ENCODE measurements around the gene FLT1.

The FLT1 gene

DNA sequence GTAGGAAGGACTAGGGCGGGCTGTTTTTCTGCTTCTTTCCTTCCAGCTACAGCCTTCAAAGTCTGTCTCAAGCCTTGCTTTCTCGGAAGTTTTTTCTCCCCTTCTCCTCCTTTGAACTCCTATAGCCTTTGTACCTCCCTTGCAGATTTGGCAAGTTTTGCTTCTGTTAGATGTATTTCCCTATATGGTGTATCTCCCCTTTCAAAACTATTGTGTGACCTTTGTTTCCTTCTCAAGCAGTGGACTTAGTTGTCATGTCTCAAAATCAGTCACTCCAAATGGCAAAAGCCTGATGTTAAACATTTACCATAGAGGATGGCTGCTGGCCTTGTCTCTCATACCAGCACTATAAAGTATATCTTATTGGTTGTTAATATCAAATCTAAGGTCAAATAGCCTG, 152.7 kb downstream of the FLT1 start:
- Histone ChIP-seq H4K20me1 (ENCODE audit: insufficient read depth, low read length) (no peaks in the 10 kb centered on the region), H3K27me3 (ENCODE audit: insufficient read depth, low read length, poor library complexity) (no peaks in the 10 kb centered on the region), H3K4me2 (ENCODE audit: insufficient read depth, low read length) (no peak overlapping the region), H3K9me3 (ENCODE audit: insufficient read depth, low read length, severe bottlenecking) (no peaks in the 10 kb centered on the region), H3K9ac (ENCODE audit: low read depth, low read length) (no peak overlapping the region), H3K36me3 (ENCODE audit: insufficient read depth, low read length) (no peaks in the 10 kb centered on the region), H3K79me2 (ENCODE audit: insufficient read depth, low read length) (no peaks in the 10 kb centered on the region), H3K27ac (ENCODE audit: low read length) (no peak overlapping the region), H2AFZ (ENCODE audit: low read depth, low read length) (no peak overlapping the region), H3K4me3 (ENCODE audit: low read depth in 1 of 2, low read length in 2 of 2) (no peak overlapping the region), H3K4me1 (ENCODE audit: insufficient read depth, low read length) (peaks cover 3% of the 10 kb centered on the region; the same call in 1 of the 2 replicates)
- ATAC-seq (ENCODE audit: insufficient read depth, low read depth) (no peak), DNase-seq (no peak)
- TF ChIP-seq, protein P1, sequence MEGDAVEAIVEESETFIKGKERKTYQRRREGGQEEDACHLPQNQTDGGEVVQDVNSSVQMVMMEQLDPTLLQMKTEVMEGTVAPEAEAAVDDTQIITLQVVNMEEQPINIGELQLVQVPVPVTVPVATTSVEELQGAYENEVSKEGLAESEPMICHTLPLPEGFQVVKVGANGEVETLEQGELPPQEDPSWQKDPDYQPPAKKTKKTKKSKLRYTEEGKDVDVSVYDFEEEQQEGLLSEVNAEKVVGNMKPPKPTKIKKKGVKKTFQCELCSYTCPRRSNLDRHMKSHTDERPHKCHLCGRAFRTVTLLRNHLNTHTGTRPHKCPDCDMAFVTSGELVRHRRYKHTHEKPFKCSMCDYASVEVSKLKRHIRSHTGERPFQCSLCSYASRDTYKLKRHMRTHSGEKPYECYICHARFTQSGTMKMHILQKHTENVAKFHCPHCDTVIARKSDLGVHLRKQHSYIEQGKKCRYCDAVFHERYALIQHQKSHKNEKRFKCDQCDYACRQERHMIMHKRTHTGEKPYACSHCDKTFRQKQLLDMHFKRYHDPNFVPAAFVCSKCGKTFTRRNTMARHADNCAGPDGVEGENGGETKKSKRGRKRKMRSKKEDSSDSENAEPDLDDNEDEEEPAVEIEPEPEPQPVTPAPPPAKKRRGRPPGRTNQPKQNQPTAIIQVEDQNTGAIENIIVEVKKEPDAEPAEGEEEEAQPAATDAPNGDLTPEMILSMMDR (IDR thresholded peaks at IDR 0.05; ENCODE audit: borderline replicate concordance, extremely low read depth, low read length, poor library complexity, severe bottlenecking), result no peak
- TF ChIP-seq EZH2 (IDR thresholded peaks at IDR 0.05; ENCODE audit: borderline replicate concordance, low read depth, low read length, severe bottlenecking), result no peak

DNA sequence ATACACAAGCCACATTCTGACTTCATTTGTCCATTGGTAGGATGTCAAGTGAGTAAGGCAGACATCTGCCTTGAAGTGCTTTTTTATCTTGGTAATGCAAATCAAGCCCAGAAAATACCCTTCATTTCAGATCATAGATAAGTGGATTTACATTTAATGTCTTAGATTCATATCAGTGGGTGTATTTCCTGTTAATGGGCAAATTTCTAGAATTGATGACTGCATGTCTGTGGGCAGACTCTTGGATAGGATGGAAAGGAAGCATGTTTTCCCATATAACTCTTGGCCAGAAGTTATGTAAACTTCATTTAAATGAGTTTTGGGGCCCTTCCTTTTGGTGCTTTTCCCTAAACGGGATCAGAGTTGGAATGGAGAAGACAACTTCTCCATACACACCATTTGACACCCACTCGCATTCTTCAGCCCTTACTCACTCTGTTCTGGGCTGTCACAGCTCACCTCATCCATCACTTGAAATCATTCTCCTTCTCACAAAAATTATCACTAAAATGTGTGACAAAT, 154.6 kb downstream of the FLT1 start:
- ATAC-seq (ENCODE audit: insufficient read depth, low read depth) (0 out of 3 replicates have a peak, but pooled peaks have one; percentile 24), DNase-seq (no peak)
- TF ChIP-seq, protein P1 (IDR thresholded peaks at IDR 0.05; ENCODE audit: borderline replicate concordance, extremely low read depth, low read length, poor library complexity, severe bottlenecking), result no peak
- TF ChIP-seq EZH2 (IDR thresholded peaks at IDR 0.05; ENCODE audit: borderline replicate concordance, low read depth, low read length, severe bottlenecking), result no peak
- H3K27me3 ChIP-seq (ENCODE audit: insufficient read depth, low read length, poor library complexity), result no peaks in the 10 kb centered on the region
- H3K9me3 ChIP-seq (ENCODE audit: insufficient read depth, low read length, severe bottlenecking), result no peaks in the 10 kb centered on the region
- H4K20me1 ChIP-seq (ENCODE audit: insufficient read depth, low read length), result no peaks in the 10 kb centered on the region
- no peaks in the 10 kb centered on the region for H3K36me3 ChIP-seq (ENCODE audit: insufficient read depth, low read length)
- no peak overlapping the region for H2AFZ ChIP-seq (ENCODE audit: low read depth, low read length)
- H3K27ac ChIP-seq (ENCODE audit: low read length), result no peak overlapping the region
- H3K79me2 ChIP-seq (ENCODE audit: insufficient read depth, low read length), result no peaks in the 10 kb centered on the region
- no peak overlapping the region for H3K9ac ChIP-seq (ENCODE audit: low read depth, low read length)
- no peak overlapping the region for H3K4me3 ChIP-seq (ENCODE audit: low read depth in 1 of 2, low read length in 2 of 2)
- H3K4me1 ChIP-seq (ENCODE audit: insufficient read depth, low read length), result no peaks in the 10 kb centered on the region; the same call in 1 of the 2 replicates
- H3K4me2 ChIP-seq (ENCODE audit: insufficient read depth, low read length), result no peak overlapping the region

DNA sequence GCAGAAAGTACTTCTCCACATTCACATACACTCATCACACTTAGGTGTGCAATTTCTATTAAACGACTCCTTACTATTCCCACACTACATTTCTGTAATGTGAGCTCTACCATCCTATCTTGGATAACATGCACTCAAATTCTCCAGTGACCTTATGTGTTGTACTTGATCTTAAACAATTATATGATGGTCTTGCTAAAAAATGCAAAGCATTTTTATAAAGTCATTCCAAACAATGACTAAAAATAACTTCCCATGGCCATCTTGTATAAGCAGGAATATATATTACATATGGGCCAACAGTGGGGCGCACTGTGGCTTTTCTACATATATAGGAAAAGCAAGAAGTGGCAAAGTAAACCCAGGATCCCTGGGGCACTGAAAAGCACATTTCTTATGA, 155.5 kb downstream of the FLT1 start:
- Histone ChIP-seq H3K4me1 (ENCODE audit: insufficient read depth, low read length) (no peaks in the 10 kb centered on the region; the same call in 1 of the 2 replicates), H2AFZ (ENCODE audit: low read depth, low read length) (no peak overlapping the region), H3K27me3 (ENCODE audit: insufficient read depth, low read length, poor library complexity) (no peaks in the 10 kb centered on the region), H3K9me3 (ENCODE audit: insufficient read depth, low read length, severe bottlenecking) (no peaks in the 10 kb centered on the region), H3K27ac (ENCODE audit: low read length) (no peak overlapping the region), H4K20me1 (ENCODE audit: insufficient read depth, low read length) (no peaks in the 10 kb centered on the region), H3K9ac (ENCODE audit: low read depth, low read length) (no peak overlapping the region), H3K4me3 (ENCODE audit: low read depth in 1 of 2, low read length in 2 of 2) (no peak overlapping the region), H3K79me2 (ENCODE audit: insufficient read depth, low read length) (no peaks in the 10 kb centered on the region), H3K36me3 (ENCODE audit: insufficient read depth, low read length) (no peaks in the 10 kb centered on the region), H3K4me2 (ENCODE audit: insufficient read depth, low read length) (no peak overlapping the region)
- no peak for DNase-seq
- no peak for ATAC-seq (ENCODE audit: insufficient read depth, low read depth)
- no peak for TF ChIP-seq EZH2 (IDR thresholded peaks at IDR 0.05; ENCODE audit: borderline replicate concordance, low read depth, low read length, severe bottlenecking)
- TF ChIP-seq, protein P1 (IDR thresholded peaks at IDR 0.05; ENCODE audit: borderline replicate concordance, extremely low read depth, low read length, poor library complexity, severe bottlenecking), result no peak

Data from DND-41 (cell line).